Stomach (tissue), 4 donors: ENCODE measurements around the gene MZT2B.
"Not testable (repeated sequence)": the region's sequence is repeated elsewhere in the genome, so short reads cannot be mapped to it uniquely, and the experiment has no call there.

Source experiments
- CTCF ChIP-seq, 7 experiments: fragments of 450-650 bp in 4 of 7; fragments of 200-600 bp in 3 of 7; sonication (generic) in 3 of 7; IDR thresholded peaks; one replicate each; pipeline ENCODE4 v1.5.1; 2016 to 2019; ENCODE audit warnings: antibody characterized with exemption in 7 of 7, control low read depth in 2 of 7, mild to moderate bottlenecking in 1 of 7
- POLR2A ChIP-seq, 4 donors: fragments of 450-650 bp; IDR thresholded peaks; one replicate each; pipeline ENCODE4 v1.6.1; 2016; ENCODE audit warnings: antibody characterized with exemption in 4 of 4, control low read depth in 2 of 4, mild to moderate bottlenecking in 1 of 4, moderate library complexity in 1 of 4

- not testable (repeated sequence) for TF ChIP-seq CTCF, POLR2A (IDR thresholded peaks at IDR 0.05)
Measured at GRCh38 chr2:130191319-130191718, 9.3 kb downstream of the MZT2B start.
